ENCODE results near the gene RC3H2.

RC3H2 gene

DNA sequence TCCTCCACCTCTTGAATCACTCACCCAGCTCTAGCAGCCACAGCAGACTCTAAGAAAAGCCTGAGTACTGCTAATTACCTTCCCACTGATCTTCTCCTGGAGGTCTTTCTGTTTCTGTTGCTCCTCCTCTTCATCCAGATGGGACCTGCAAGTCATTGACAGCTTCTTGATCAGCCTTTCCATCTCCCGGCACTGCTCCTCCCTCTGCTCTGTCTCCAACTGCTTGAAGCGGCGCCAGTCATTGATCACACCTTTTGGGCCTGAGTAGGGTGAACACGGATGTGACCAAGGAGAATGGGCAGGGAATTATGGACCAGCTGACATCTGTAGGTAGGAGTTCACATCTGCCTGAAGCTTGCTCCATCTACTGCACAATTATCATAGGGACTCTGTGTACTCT lies 82.2 kb downstream of the RC3H2 start:
- no peaks in the 10 kb centered on the region for H3K9me3 ChIP-seq (ENCODE audit: control insufficient read depth, low read length)
- H3K4me3 ChIP-seq (ENCODE audit: insufficient read depth, low read depth, low read length, poor library complexity, severe bottlenecking), result no peak overlapping the region
- H3K27me3 ChIP-seq (replicated peaks; ENCODE audit: control insufficient read depth, insufficient read depth, low read length, poor library complexity, severe bottlenecking), result no peaks in the 10 kb centered on the region
- no peak overlapping the region for H3K27ac ChIP-seq (ENCODE audit: insufficient read depth, low read length, poor library complexity, severe bottlenecking)
- H3K36me3 ChIP-seq (ENCODE audit: control insufficient read depth, insufficient read depth, low read length), result peaks cover 17% of the 10 kb centered on the region
- DNase-seq, result no peak
- H3K4me1 ChIP-seq (ENCODE audit: control insufficient read depth, insufficient read depth, low read length, poor library complexity, severe bottlenecking), result peaks cover 15% of the 10 kb centered on the region

DNA sequence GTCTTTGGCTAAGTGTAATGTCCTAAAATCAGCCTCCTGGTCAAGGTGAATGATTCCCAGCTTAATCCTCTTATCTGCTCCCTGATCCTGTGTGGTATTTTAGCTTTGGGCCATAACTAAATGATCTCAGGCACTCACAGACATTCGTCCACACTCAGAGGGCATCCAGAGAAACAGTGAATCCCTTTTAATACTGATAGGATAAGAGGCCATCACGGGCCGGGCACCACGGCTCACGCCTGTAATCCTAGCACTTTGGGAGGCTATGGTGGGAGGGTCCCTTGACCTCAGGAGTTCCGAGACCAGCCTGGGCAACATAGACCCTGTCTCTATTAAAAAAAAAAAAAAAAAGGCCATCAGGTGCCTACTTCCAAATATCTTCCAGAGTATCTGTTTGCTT lies 83.1 kb downstream of the RC3H2 start:
- Histone ChIP-seq H3K9me3 (ENCODE audit: control insufficient read depth, low read length) (no peaks in the 10 kb centered on the region), H3K27ac (ENCODE audit: insufficient read depth, low read length, poor library complexity, severe bottlenecking) (no peak overlapping the region), H3K4me3 (ENCODE audit: insufficient read depth, low read depth, low read length, poor library complexity, severe bottlenecking) (no peak overlapping the region), H3K36me3 (ENCODE audit: control insufficient read depth, insufficient read depth, low read length) (peaks cover 17% of the 10 kb centered on the region), H3K4me1 (ENCODE audit: control insufficient read depth, insufficient read depth, low read length, poor library complexity, severe bottlenecking) (peaks cover 6% of the 10 kb centered on the region), H3K27me3 (replicated peaks; ENCODE audit: control insufficient read depth, insufficient read depth, low read length, poor library complexity, severe bottlenecking) (no peaks in the 10 kb centered on the region)
- DNase-seq, result no peak

DNA sequence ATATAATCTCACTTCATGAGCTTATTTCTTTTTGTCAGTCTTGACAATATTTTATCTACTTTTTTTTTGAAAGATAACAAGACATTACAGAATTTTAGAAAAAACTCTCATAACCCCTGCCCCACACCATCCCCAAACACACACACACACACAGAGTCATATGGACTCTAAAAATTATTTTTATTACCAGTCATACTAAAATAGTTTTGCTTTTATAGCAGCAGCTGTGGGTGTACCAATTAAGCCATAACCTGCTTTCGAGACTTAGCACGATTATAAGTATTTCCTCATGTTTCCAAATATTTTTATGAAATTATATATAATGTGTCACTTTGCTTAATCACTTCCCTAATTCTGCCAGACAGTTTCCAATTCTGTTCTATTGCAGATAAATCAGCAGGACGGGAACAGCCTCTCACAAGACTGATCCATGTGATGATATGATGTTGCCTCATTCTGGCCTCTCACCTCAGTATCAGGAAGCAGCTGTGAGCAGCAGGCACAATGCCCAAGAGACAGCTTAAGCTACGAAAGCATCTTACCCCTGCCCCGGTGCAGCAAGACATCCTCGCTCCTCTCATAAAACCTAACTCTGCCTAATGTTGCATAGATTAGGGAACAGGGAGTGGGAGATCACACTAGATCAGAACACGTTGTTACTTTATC lies 83.7 kb downstream of the RC3H2 start:
- DNase-seq, result no peak
- H3K36me3 ChIP-seq (ENCODE audit: control insufficient read depth, insufficient read depth, low read length), result peaks cover 17% of the 10 kb centered on the region

GRCh38 chr9:122820490-122820845 lies 84.7 kb downstream of the RC3H2 start:
- Histone ChIP-seq H3K27me3 (replicated peaks; ENCODE audit: control insufficient read depth, insufficient read depth, low read length, poor library complexity, severe bottlenecking) (no peaks in the 10 kb centered on the region), H3K27ac (ENCODE audit: insufficient read depth, low read length, poor library complexity, severe bottlenecking) (no peak overlapping the region), H3K36me3 (ENCODE audit: control insufficient read depth, insufficient read depth, low read length) (peaks cover 17% of the 10 kb centered on the region), H3K4me3 (ENCODE audit: insufficient read depth, low read depth, low read length, poor library complexity, severe bottlenecking) (no peak overlapping the region), H3K9me3 (ENCODE audit: control insufficient read depth, low read length) (no peaks in the 10 kb centered on the region), H3K4me1 (ENCODE audit: control insufficient read depth, insufficient read depth, low read length, poor library complexity, severe bottlenecking) (peaks cover 14% of the 10 kb centered on the region)
- DNase-seq, result no peak

More for the DNA sequence above, 83.7 kb downstream of the RC3H2 start:
- Histone ChIP-seq H3K4me1 (ENCODE audit: control insufficient read depth, insufficient read depth, low read length, poor library complexity, severe bottlenecking) (peaks cover 11% of the 10 kb centered on the region), H3K27me3 (replicated peaks; ENCODE audit: control insufficient read depth, insufficient read depth, low read length, poor library complexity, severe bottlenecking) (no peaks in the 10 kb centered on the region), H3K9me3 (ENCODE audit: control insufficient read depth, low read length) (no peaks in the 10 kb centered on the region), H3K27ac (ENCODE audit: insufficient read depth, low read length, poor library complexity, severe bottlenecking) (peak overlapping the region; percentile 46), H3K4me3 (ENCODE audit: insufficient read depth, low read depth, low read length, poor library complexity, severe bottlenecking) (no peak overlapping the region)

- H3K4me3 ChIP-seq (ENCODE audit: insufficient read depth, low read depth, low read length, poor library complexity, severe bottlenecking), result no peak overlapping the region
- H3K27ac ChIP-seq (ENCODE audit: insufficient read depth, low read length, poor library complexity, severe bottlenecking), result peak overlapping the region; percentile 44
- no peaks in the 10 kb centered on the region for H3K9me3 ChIP-seq (ENCODE audit: control insufficient read depth, low read length)
- no peaks in the 10 kb centered on the region for H3K27me3 ChIP-seq (replicated peaks; ENCODE audit: control insufficient read depth, insufficient read depth, low read length, poor library complexity, severe bottlenecking)
- DNase-seq, result no peak
- peaks cover 17% of the 10 kb centered on the region for H3K36me3 ChIP-seq (ENCODE audit: control insufficient read depth, insufficient read depth, low read length)
- H3K4me1 ChIP-seq (ENCODE audit: control insufficient read depth, insufficient read depth, low read length, poor library complexity, severe bottlenecking), result peaks cover 14% of the 10 kb centered on the region
Observed at GRCh38 chr9:122819791-122820489, 85.2 kb downstream of the RC3H2 start.

- Histone ChIP-seq H3K27ac (ENCODE audit: insufficient read depth, low read length, poor library complexity, severe bottlenecking) (peak overlapping the region; percentile 44), H3K36me3 (ENCODE audit: control insufficient read depth, insufficient read depth, low read length) (peaks cover 17% of the 10 kb centered on the region), H3K4me3 (ENCODE audit: insufficient read depth, low read depth, low read length, poor library complexity, severe bottlenecking) (no peak overlapping the region), H3K27me3 (replicated peaks; ENCODE audit: control insufficient read depth, insufficient read depth, low read length, poor library complexity, severe bottlenecking) (no peaks in the 10 kb centered on the region), H3K4me1 (ENCODE audit: control insufficient read depth, insufficient read depth, low read length, poor library complexity, severe bottlenecking) (peaks cover 14% of the 10 kb centered on the region), H3K9me3 (ENCODE audit: control insufficient read depth, low read length) (no peaks in the 10 kb centered on the region)
- no peak for DNase-seq
Observed at GRCh38 chr9:122819326-122819725, 85.8 kb downstream of the RC3H2 start.

DNA sequence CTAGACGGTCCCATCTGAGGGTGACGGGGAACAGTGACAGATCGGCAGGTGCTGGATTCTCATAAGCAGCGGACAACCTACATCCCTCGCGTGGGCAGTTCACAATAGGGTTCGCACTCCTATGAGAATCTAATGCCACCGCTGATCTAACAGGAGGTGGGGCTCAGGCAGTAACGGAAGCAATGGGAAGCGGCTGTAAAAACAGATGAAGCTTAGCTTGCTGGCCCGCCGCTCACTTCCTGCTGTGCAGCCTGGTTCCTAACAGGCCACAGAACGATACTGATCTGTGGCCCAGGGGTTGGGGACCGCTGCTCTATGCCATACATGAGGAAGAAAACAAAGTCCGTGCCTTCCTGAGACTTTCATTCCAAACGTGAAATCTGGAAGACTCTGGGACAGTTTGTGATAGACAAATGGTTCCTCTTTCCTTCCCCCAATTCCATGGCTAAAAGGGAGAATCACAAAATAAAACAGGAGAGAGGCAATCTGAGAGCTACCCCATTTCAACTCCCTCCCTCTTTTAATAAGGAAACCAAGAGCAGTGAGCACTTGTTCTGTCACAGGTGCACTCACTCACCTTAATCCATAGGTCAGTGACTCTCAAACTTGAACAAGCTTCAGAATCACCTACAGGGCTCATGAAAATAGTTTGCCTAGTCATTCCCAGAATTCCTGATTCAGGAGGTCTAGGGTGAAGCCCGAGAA lies 88.8 kb downstream of the RC3H2 start:
- peaks cover 4% of the 10 kb centered on the region for H3K36me3 ChIP-seq (ENCODE audit: control insufficient read depth, insufficient read depth, low read length)
- peak in 2 of 3 donors; percentile 14 to 17 for DNase-seq
- H3K4me1 ChIP-seq (ENCODE audit: control insufficient read depth, insufficient read depth, low read length, poor library complexity, severe bottlenecking), result peaks cover 14% of the 10 kb centered on the region
- H3K9me3 ChIP-seq (ENCODE audit: control insufficient read depth, low read length), result no peaks in the 10 kb centered on the region
- no peaks in the 10 kb centered on the region for H3K27me3 ChIP-seq (replicated peaks; ENCODE audit: control insufficient read depth, insufficient read depth, low read length, poor library complexity, severe bottlenecking)
- peak overlapping the region; percentile 65 for H3K27ac ChIP-seq (ENCODE audit: insufficient read depth, low read length, poor library complexity, severe bottlenecking)
- no peak overlapping the region for H3K4me3 ChIP-seq (ENCODE audit: insufficient read depth, low read depth, low read length, poor library complexity, severe bottlenecking)

GRCh38 chr9:122815544-122815943 lies 89.6 kb downstream of the RC3H2 start:
- Histone ChIP-seq H3K9me3 (ENCODE audit: control insufficient read depth, low read length) (no peaks in the 10 kb centered on the region), H3K27ac (ENCODE audit: insufficient read depth, low read length, poor library complexity, severe bottlenecking) (no peak overlapping the region), H3K27me3 (replicated peaks; ENCODE audit: control insufficient read depth, insufficient read depth, low read length, poor library complexity, severe bottlenecking) (no peaks in the 10 kb centered on the region), H3K36me3 (ENCODE audit: control insufficient read depth, insufficient read depth, low read length) (peaks cover 4% of the 10 kb centered on the region), H3K4me1 (ENCODE audit: control insufficient read depth, insufficient read depth, low read length, poor library complexity, severe bottlenecking) (peaks cover 14% of the 10 kb centered on the region), H3K4me3 (ENCODE audit: insufficient read depth, low read depth, low read length, poor library complexity, severe bottlenecking) (no peak overlapping the region)
- no peak for DNase-seq

GRCh38 chr9:122814545-122814944 lies 90.6 kb downstream of the RC3H2 start:
- no peaks in the 10 kb centered on the region for H3K36me3 ChIP-seq (ENCODE audit: control insufficient read depth, insufficient read depth, low read length)
- peaks cover 13% of the 10 kb centered on the region for H3K4me1 ChIP-seq (ENCODE audit: control insufficient read depth, insufficient read depth, low read length, poor library complexity, severe bottlenecking)
- DNase-seq, result no peak
- no peak overlapping the region for H3K4me3 ChIP-seq (ENCODE audit: insufficient read depth, low read depth, low read length, poor library complexity, severe bottlenecking)
- H3K27me3 ChIP-seq (replicated peaks; ENCODE audit: control insufficient read depth, insufficient read depth, low read length, poor library complexity, severe bottlenecking), result no peaks in the 10 kb centered on the region
- H3K27ac ChIP-seq (ENCODE audit: insufficient read depth, low read length, poor library complexity, severe bottlenecking), result no peak overlapping the region
- H3K9me3 ChIP-seq (ENCODE audit: control insufficient read depth, low read length), result no peaks in the 10 kb centered on the region

DNA sequence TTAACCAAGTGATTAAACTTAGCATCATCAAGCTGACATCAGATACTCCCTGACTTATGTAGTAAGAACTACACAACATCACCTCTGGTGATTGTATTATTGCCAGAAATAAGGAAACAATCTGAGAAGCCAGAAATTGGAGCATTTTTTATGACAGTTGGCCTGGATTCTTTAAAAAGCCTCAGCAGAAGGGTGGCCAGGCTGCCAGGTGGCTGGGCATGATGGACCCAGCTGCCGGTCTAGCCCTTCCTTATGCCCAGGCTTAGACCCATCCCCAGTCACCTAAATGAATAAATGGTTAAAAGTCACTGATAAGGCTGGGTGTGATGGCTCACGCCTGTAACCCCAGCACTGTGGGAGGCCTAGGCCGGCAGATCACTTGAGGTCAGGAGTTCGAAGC lies 92.4 kb downstream of the RC3H2 start:
- no peak for DNase-seq
- Histone ChIP-seq H3K4me3 (ENCODE audit: insufficient read depth, low read depth, low read length, poor library complexity, severe bottlenecking) (no peak overlapping the region), H3K36me3 (ENCODE audit: control insufficient read depth, insufficient read depth, low read length) (no peaks in the 10 kb centered on the region), H3K4me1 (ENCODE audit: control insufficient read depth, insufficient read depth, low read length, poor library complexity, severe bottlenecking) (peaks cover 13% of the 10 kb centered on the region), H3K9me3 (ENCODE audit: control insufficient read depth, low read length) (no peaks in the 10 kb centered on the region), H3K27me3 (replicated peaks; ENCODE audit: control insufficient read depth, insufficient read depth, low read length, poor library complexity, severe bottlenecking) (no peaks in the 10 kb centered on the region), H3K27ac (ENCODE audit: insufficient read depth, low read length, poor library complexity, severe bottlenecking) (no peak overlapping the region)
